Activated naive CD4-positive, alpha-beta T cell treated with anti-CD3 and anti-CD28 coated beads, Interleukin-2, amount 10 ng/mL, durations not matched to agents 7 days and 5 days (primary cell): ENCODE results near the gene GIGYF2.

Experiments used
- CTCF ChIA-PET: fragments of 350-600 bp; sonication (Branson Sonifier 250); formaldehyde crosslinking; loops from one replicate; lab custom pipeline; 2021; ENCODE audit warnings: antibody characterized with exemption; lab: Charles Lee
- DNase-seq: peaks from one replicate; pipeline ENCODE4 v3.0.0-alpha.2; 2020
- H3K27ac Mint-ChIP-seq: one replicate; pipeline ENCODE4 v1.8.0; 2021; ENCODE audit warnings: mild to moderate bottlenecking, moderate library complexity, mixed read lengths
- H3K27me3 Mint-ChIP-seq: one replicate; pipeline ENCODE4 v1.8.0; 2021; ENCODE audit warnings: mild to moderate bottlenecking, mixed read lengths
- H3K36me3 Mint-ChIP-seq: one replicate; pipeline ENCODE4 v1.8.0; 2021; ENCODE audit warnings: mixed read lengths
- H3K4me1 Mint-ChIP-seq: one replicate; pipeline ENCODE4 v1.8.0; 2021; ENCODE audit warnings: mixed read lengths
- H3K4me3 Mint-ChIP-seq: one replicate; pipeline ENCODE4 v1.8.0; 2021; ENCODE audit warnings: mild to moderate bottlenecking, moderate library complexity, mixed read lengths
- H3K9me3 Mint-ChIP-seq: one replicate; pipeline ENCODE4 v1.8.0; 2021; ENCODE audit warnings: mixed read lengths

GIGYF2 gene

GRCh38 chr2:232697059-232697806, at the start of gene GIGYF2:
GIGYF2 (plus strand) TSS chr2:232697331; CDS start chr2:232735198, 37,867 bp downstream.
- H3K36me3 Mint-ChIP-seq, result peaks cover 31% of the 10 kb centered on the region

GRCh38 chr2:232649033-232649432, 48.1 kb upstream of the GIGYF2 start:
- Mint-ChIP-seq H3K27me3 (peaks cover 30% of the 10 kb centered on the region), H3K9me3 (no peaks in the 10 kb centered on the region), H3K4me1 (no peaks in the 10 kb centered on the region), H3K27ac (no peak overlapping the region), H3K4me3 (no peak overlapping the region), H3K36me3 (no peaks in the 10 kb centered on the region)
- CTCF ChIA-PET, result no interaction called here
- DNase-seq, result no peak

More at GRCh38 chr2:232697059-232697806, at the start of gene GIGYF2:
- no peaks in the 10 kb centered on the region for H3K9me3 Mint-ChIP-seq
- H3K27ac Mint-ChIP-seq, result peak within 1 kb of the TSS; percentile 85
- peak; percentile 96 for DNase-seq
- H3K4me1 Mint-ChIP-seq, result peaks cover 38% of the 10 kb centered on the region
- H3K4me3 Mint-ChIP-seq, result peak within 1 kb of the TSS; percentile 89
- CTCF ChIA-PET, result interaction anchor here (0.7 kb wide), 1 partner anchor 553 kb away, joined by 3 read pairs; no protein-coding TSS in a partner anchor
- peaks cover 20% of the 10 kb centered on the region for H3K27me3 Mint-ChIP-seq

- CTCF ChIA-PET, result no interaction called here
- no peak overlapping the region for H3K27ac Mint-ChIP-seq
- H3K9me3 Mint-ChIP-seq, result no peaks in the 10 kb centered on the region
- no peak for DNase-seq
- peaks cover 27% of the 10 kb centered on the region for H3K27me3 Mint-ChIP-seq
- H3K4me1 Mint-ChIP-seq, result no peaks in the 10 kb centered on the region
- H3K4me3 Mint-ChIP-seq, result no peak overlapping the region
- H3K36me3 Mint-ChIP-seq, result no peaks in the 10 kb centered on the region
Measured at GRCh38 chr2:232652505-232652851, 44.7 kb upstream of the GIGYF2 start.

GRCh38 chr2:232653441-232653840, 43.7 kb upstream of the GIGYF2 start:
- no peaks in the 10 kb centered on the region for H3K36me3 Mint-ChIP-seq
- H3K27me3 Mint-ChIP-seq, result peaks cover 27% of the 10 kb centered on the region
- CTCF ChIA-PET, result interaction anchor here (0.6 kb wide), 1 partner anchor 723 kb away, joined by 3 read pairs; no protein-coding TSS in a partner anchor
- H3K9me3 Mint-ChIP-seq, result no peaks in the 10 kb centered on the region
- H3K27ac Mint-ChIP-seq, result no peak overlapping the region
- H3K4me3 Mint-ChIP-seq, result no peak overlapping the region
- DNase-seq, result no peak
- H3K4me1 Mint-ChIP-seq, result no peaks in the 10 kb centered on the region

GRCh38 chr2:232655392-232655791, 41.7 kb upstream of the GIGYF2 start:
- no peak overlapping the region for H3K4me3 Mint-ChIP-seq
- no peaks in the 10 kb centered on the region for H3K4me1 Mint-ChIP-seq
- DNase-seq, result no peak
- no peaks in the 10 kb centered on the region for H3K36me3 Mint-ChIP-seq
- no peak overlapping the region for H3K27ac Mint-ChIP-seq
- CTCF ChIA-PET, result no interaction called here
- H3K27me3 Mint-ChIP-seq, result peaks cover 16% of the 10 kb centered on the region
- H3K9me3 Mint-ChIP-seq, result no peaks in the 10 kb centered on the region

- no peaks in the 10 kb centered on the region for H3K4me1 Mint-ChIP-seq
- DNase-seq, result no peak
- CTCF ChIA-PET, result interaction anchor here (1.0 kb wide), 1 partner anchor 48 kb away, joined by 3 read pairs; no protein-coding TSS in a partner anchor
- H3K36me3 Mint-ChIP-seq, result no peaks in the 10 kb centered on the region
- H3K9me3 Mint-ChIP-seq, result no peaks in the 10 kb centered on the region
- H3K27ac Mint-ChIP-seq, result no peak overlapping the region
- peaks cover 19% of the 10 kb centered on the region for H3K27me3 Mint-ChIP-seq
- no peak overlapping the region for H3K4me3 Mint-ChIP-seq
Measured at GRCh38 chr2:232658217-232658785, 38.8 kb upstream of the GIGYF2 start.

- H3K4me1 Mint-ChIP-seq, result no peaks in the 10 kb centered on the region
- H3K4me3 Mint-ChIP-seq, result no peak overlapping the region
- H3K36me3 Mint-ChIP-seq, result no peaks in the 10 kb centered on the region
- H3K27ac Mint-ChIP-seq, result no peak overlapping the region
- CTCF ChIA-PET, result interaction anchor here (1.0 kb wide), 1 partner anchor 49 kb away, joined by 3 read pairs; no protein-coding TSS in a partner anchor
- H3K9me3 Mint-ChIP-seq, result no peaks in the 10 kb centered on the region
- H3K27me3 Mint-ChIP-seq, result peaks cover 15% of the 10 kb centered on the region
- DNase-seq, result no peak
Measured at GRCh38 chr2:232659359-232659758, 37.8 kb upstream of the GIGYF2 start.

GRCh38 chr2:232662486-232663260, 34.5 kb upstream of the GIGYF2 start:
- no peak overlapping the region for H3K27ac Mint-ChIP-seq
- no peaks in the 10 kb centered on the region for H3K4me1 Mint-ChIP-seq
- no peak overlapping the region for H3K4me3 Mint-ChIP-seq
- CTCF ChIA-PET, result no interaction called here
- H3K36me3 Mint-ChIP-seq, result no peaks in the 10 kb centered on the region
- peaks cover 21% of the 10 kb centered on the region for H3K27me3 Mint-ChIP-seq
- H3K9me3 Mint-ChIP-seq, result no peaks in the 10 kb centered on the region
- no peak for DNase-seq

GRCh38 chr2:232666051-232666805, 30.9 kb upstream of the GIGYF2 start:
- Mint-ChIP-seq H3K36me3 (no peaks in the 10 kb centered on the region), H3K4me3 (no peak overlapping the region), H3K27me3 (peaks cover 32% of the 10 kb centered on the region), H3K9me3 (no peaks in the 10 kb centered on the region), H3K4me1 (no peaks in the 10 kb centered on the region), H3K27ac (no peak overlapping the region)
- CTCF ChIA-PET, result no interaction called here
- DNase-seq, result no peak

- Mint-ChIP-seq H3K27me3 (peaks cover 34% of the 10 kb centered on the region), H3K9me3 (no peaks in the 10 kb centered on the region), H3K27ac (no peak overlapping the region), H3K4me1 (no peaks in the 10 kb centered on the region), H3K36me3 (no peaks in the 10 kb centered on the region), H3K4me3 (no peak overlapping the region)
- CTCF ChIA-PET, result no interaction called here
- no peak for DNase-seq
Measured at GRCh38 chr2:232667989-232668583, 29.0 kb upstream of the GIGYF2 start.

- Mint-ChIP-seq H3K36me3 (no peaks in the 10 kb centered on the region), H3K9me3 (no peaks in the 10 kb centered on the region), H3K27ac (no peak overlapping the region), H3K4me3 (no peak overlapping the region), H3K4me1 (no peaks in the 10 kb centered on the region), H3K27me3 (peaks cover 42% of the 10 kb centered on the region)
- DNase-seq, result no peak
- CTCF ChIA-PET, result no interaction called here
Measured at GRCh38 chr2:232668805-232669444, 28.2 kb upstream of the GIGYF2 start.

- H3K36me3 Mint-ChIP-seq, result no peaks in the 10 kb centered on the region
- no peak for DNase-seq
- H3K27ac Mint-ChIP-seq, result no peak overlapping the region
- peaks cover 9% of the 10 kb centered on the region for H3K4me1 Mint-ChIP-seq
- CTCF ChIA-PET, result no interaction called here
- H3K4me3 Mint-ChIP-seq, result no peak overlapping the region
- H3K9me3 Mint-ChIP-seq, result no peaks in the 10 kb centered on the region
- H3K27me3 Mint-ChIP-seq, result peaks cover 40% of the 10 kb centered on the region
Measured at GRCh38 chr2:232672588-232672987, 24.5 kb upstream of the GIGYF2 start.

GRCh38 chr2:232674491-232674890, 22.6 kb upstream of the GIGYF2 start:
- CTCF ChIA-PET, result no interaction called here
- Mint-ChIP-seq H3K27ac (no peak overlapping the region), H3K27me3 (peaks cover 36% of the 10 kb centered on the region)

More at GRCh38 chr2:232674491-232674890, 22.6 kb upstream of the GIGYF2 start:
- peaks cover 9% of the 10 kb centered on the region for H3K4me1 Mint-ChIP-seq
- no peaks in the 10 kb centered on the region for H3K9me3 Mint-ChIP-seq
- H3K4me3 Mint-ChIP-seq, result no peak overlapping the region
- DNase-seq, result no peak
- H3K36me3 Mint-ChIP-seq, result no peaks in the 10 kb centered on the region
